K562 (cell line): ENCODE measurements around the gene ADCY9. TPM values are rescaled to one million over a fixed set of nuclear protein-coding genes. Genes with fewer than 3 reads are reported as not detected.

ENCODE experiments used
- ATAC-seq: fragments of 200-7000 bp; cut with Tn5 transposase; 3 replicates; pipeline ENCODE4 v1.9.1; 2020; ENCODE audit warnings: moderate library complexity
- BruUV-seq: library from RNA; stranded (reverse); fragments of 400-500 nt; replicated peaks from 2 replicates; lab custom pipeline; 2021; lab: Mats Ljungman, UMichigan
- CTCF ChIA-PET: fragments of 300-600 bp; formaldehyde crosslinking; extraction: SDS; loops from one replicate; lab custom pipeline; 2021; ENCODE audit warnings: low intra/inter-chr PET ratio; lab: Yijun Ruan, JAX
- POLR2A ChIA-PET: fragments of 300-600, 350-650 bp; sonication (Branson Sonifier 250); formaldehyde crosslinking; extraction: SDS; loops from one replicate; lab custom pipeline; 2021; ENCODE audit warnings: antibody characterized with exemption, inconsistent platforms; lab: Yijun Ruan, JAX
- DNase-seq, 4 experiments: peaks; one replicate each; pipeline versions ENCODE4 v3.0.0 to v3.0.0-alpha.2; 2011 to 2018; ENCODE audit warnings: low spot score in 3 of 4, mixed read lengths in 3 of 4; ENCODE audit errors: extremely low read depth in 1 of 4
- FAIRE-seq: peaks from 2 replicates; lab custom pipeline; 2011; peaks lifted over from hg19 to GRCh38; lab: Jason Lieb, UNC
- H2AFZ ChIP-seq: 2 replicates; pipeline ENCODE4 v1.6.0; 2011; ENCODE audit warnings: low read depth, low read length, control low read depth, inconsistent platforms
- H3K27ac ChIP-seq: fragments of 200-600 bp; 3 replicates; pipeline ENCODE4 v1.8.0; 2011; ENCODE audit warnings: low read depth, mild to moderate bottlenecking, control low read depth, inconsistent platforms, low read length, moderate library complexity, mixed read lengths; ENCODE audit errors: extremely low read depth
- H3K27me3 ChIP-seq, 2 experiments: fragments of 300-600 bp in 1 of 2; 2 replicates in 1 of 2; 3 replicates in 1 of 2; pipeline versions ENCODE4 v1.6.0 to v1.8.0; 2011; ENCODE audit warnings: inconsistent platforms in 2 of 2, low read length in 2 of 2, mild to moderate bottlenecking in 1 of 2, mixed read lengths in 1 of 2, moderate library complexity in 1 of 2; ENCODE audit not compliant: control insufficient read depth in 2 of 2, insufficient read depth in 2 of 2
- H3K36me3 ChIP-seq: fragments of 300-600 bp; 3 replicates; pipeline ENCODE4 v1.8.0; 2011; ENCODE audit warnings: mild to moderate bottlenecking, low read length, inconsistent platforms; ENCODE audit not compliant: control insufficient read depth, insufficient read depth
- H3K4me1 ChIP-seq, 2 experiments: fragments of 200-600 bp in 1 of 2; replicated peaks in 1 of 2; 2 replicates in 1 of 2; 3 replicates in 1 of 2; pipeline versions ENCODE4 v1.5.1 to v1.8.0; 2011; ENCODE audit warnings: inconsistent platforms in 2 of 2, low read length in 2 of 2, mild to moderate bottlenecking in 1 of 2, mixed read lengths in 1 of 2, moderate library complexity in 1 of 2; ENCODE audit not compliant: control insufficient read depth in 2 of 2, insufficient read depth in 2 of 2
- H3K4me2 ChIP-seq: 2 replicates; pipeline ENCODE4 v1.6.1; 2011; ENCODE audit warnings: low read length, control low read depth, inconsistent platforms, mixed read lengths; ENCODE audit not compliant: insufficient read depth
- H3K4me3 ChIP-seq: fragments of 200-600 bp; sonication (generic), shearing (Covaris generic); 2 replicates; pipeline ENCODE4 v1.5.1; 2016; ENCODE audit warnings: control low read depth, inconsistent platforms
- H3K79me2 ChIP-seq: fragments of 200-600 bp; 3 replicates; pipeline ENCODE4 v1.8.0; 2011; ENCODE audit warnings: low read length, inconsistent platforms; ENCODE audit not compliant: control insufficient read depth, insufficient read depth
- H3K9ac ChIP-seq, 2 experiments: 2 replicates each; pipeline versions ENCODE4 v1.6.0 to v1.6.1; 2011; ENCODE audit warnings: low read depth in 2 of 2, low read length in 2 of 2, control low read depth in 1 of 2, inconsistent platforms in 1 of 2, mild to moderate bottlenecking in 1 of 2, mixed read lengths in 1 of 2; ENCODE audit not compliant: insufficient read depth in 1 of 2
- H3K9me1 ChIP-seq: one replicate; pipeline ENCODE4 v1.6.0; 2011; ENCODE audit warnings: inconsistent platforms, mild to moderate bottlenecking, low read length, moderate library complexity; ENCODE audit not compliant: control insufficient read depth, insufficient read depth
- H3K9me3 ChIP-seq: replicated peaks from 2 replicates; pipeline ENCODE4 v1.5.1; 2011; ENCODE audit warnings: low read depth, low read length, inconsistent platforms; ENCODE audit not compliant: control insufficient read depth, insufficient read depth
- H4K20me1 ChIP-seq: replicated peaks from 2 replicates; pipeline ENCODE4 v1.6.1; 2011; ENCODE audit warnings: low read length, inconsistent platforms, mixed read lengths; ENCODE audit not compliant: control insufficient read depth, insufficient read depth
- HNRNPLL ChIP-seq: fragments of 200-400 bp; formaldehyde crosslinking; IDR thresholded peaks from 2 replicates; pipeline ENCODE4 v1.6.1; 2017; ENCODE audit warnings: low read length, low read depth, mild to moderate bottlenecking; ENCODE audit not compliant: poor library complexity, severe bottlenecking
- POLR2G ChIP-seq: fragments of 200-400 bp; formaldehyde crosslinking; IDR thresholded peaks from 2 replicates; pipeline ENCODE4 v1.6.1; 2017; ENCODE audit warnings: low read depth, mild to moderate bottlenecking, antibody characterized with exemption, low read length, moderate library complexity
- SMAD3 ChIP-seq: fragments of 450-650 bp; formaldehyde crosslinking; conservative IDR thresholded peaks from 2 replicates; pipeline ENCODE4 v1.4.0; 2020; ENCODE audit warnings: mild to moderate bottlenecking
- TEAD1 ChIP-seq, 2 experiments: fragments of 450-650 bp in 1 of 2; sonication (generic) in 1 of 2; formaldehyde crosslinking; IDR thresholded peaks; 2 replicates each; pipeline versions ENCODE4 v1.4.0 to v1.8.0; 2020 to 2022; ENCODE audit warnings: mild to moderate bottlenecking in 2 of 2, missing genetic modification reagents in 1 of 2
- ZNF655 ChIP-seq: fragments of 250-450 bp; sonication (Bioruptor Pico); IDR thresholded peaks from 2 replicates; pipeline ENCODE4 v1.5.0; 2021
- WGBS: fragments of 100-300 bp; shearing (Covaris generic); methylation state at CpG from one replicate; pipeline ENCODE4 v1.1.6; 2016; ENCODE audit warnings: low coverage, mixed read lengths; ENCODE audit not compliant: insufficient coverage; ENCODE audit errors: missing lambda C conversion rate; 5-methylcytosine and 5-hydroxymethylcytosine counted together
- in situ Hi-C: fragments of 300-500 bp; cut with MboI; formaldehyde crosslinking; loops from 4 replicates; pipeline ENCODE4 v1.15.0; 2018; ENCODE audit warnings: inconsistent platforms, mixed read lengths
- intact Hi-C: fragments of 100-400 bp; cut with micrococcal nuclease; formaldehyde crosslinking; loops from 2 replicates; pipeline ENCODE4 v1.14.2; 2022
- polyA plus RNA-seq, 8 experiments: library from polyadenylated mRNA; depleted of rRNA in 4 of 8; stranded (reverse) in 5 of 8; unstranded in 3 of 8; fragments of >200 nt; fragmentation: Nextera tagmentation in 2 of 8; fragmentation: Illumina TruSeq in 1 of 8; extraction: Ambion mirVana in 2 of 8; extraction: Trizol in 1 of 8; gene quantifications; 2 replicates each; pipeline versions ENCODE4 v1.2.1 to v1.2.3, GENCODE V29; 2011 to 2014; ENCODE audit warnings: inconsistent platforms in 1 of 8, missing spikeins in 1 of 8
- total RNA-seq, 7 experiments: library from RNA; depleted of rRNA in 6 of 7; stranded (reverse); fragments of >200 nt in 6 of 7; fragmentation: Illumina TruSeq in 2 of 7; extraction: Trizol in 2 of 7; gene quantifications; 2 replicates each; pipeline versions ENCODE4 v1.2.1 to v1.2.3, GENCODE V29; 2011 to 2021; ENCODE audit warnings: low replicate concordance in 1 of 7

The ADCY9 gene
- total and polyA plus RNA-seq, 9 of the 15 experiments (the other 6 are each of a cell fraction or from before 2014, with no cell fraction given): 0.03 to 0.29 (median 0.17) TPM

GRCh38 chr16:3971706-3972105, 144.5 kb downstream of the ADCY9 start:
- ChIA-PET POLR2A (interaction anchor here (0.6 kb wide), 1 partner anchor 317 kb away, joined by 3 read pairs; no protein-coding TSS in a partner anchor), CTCF (no interaction called here)
- Histone ChIP-seq H3K9me3 (no peaks in the 10 kb centered on the region), H3K4me1 (no peaks in the 10 kb centered on the region; a peak in 1 of 5 replicates), H2AFZ (no peak overlapping the region), H3K9ac (no peak overlapping the region), H3K4me2 (no peak overlapping the region), H3K9me1 (no peaks in the 10 kb centered on the region), H3K79me2 (no peaks in the 10 kb centered on the region), H3K27me3 (peaks cover 35 to 74% of the 10 kb centered on the region in 2 experiments), H3K36me3 (no peaks in the 10 kb centered on the region), H4K20me1 (no peaks in the 10 kb centered on the region), H3K27ac (no peak overlapping the region), H3K4me3 (no peak overlapping the region)
- whole genome bisulfite sequencing: 6% methylated on average over 7 of the region's 8 CpGs
- no TSS peak for BruUV-seq
- no peak for ATAC-seq
- no peak for DNase-seq
- in situ Hi-C loops: no loop called here
- no peak for TF ChIP-seq TEAD1 (CRISPR knock-in tag; IDR thresholded peaks at IDR 0.05)
- TF ChIP-seq POLR2G: no peak
- TF ChIP-seq HNRNPLL: no peak
- no peak for TF ChIP-seq ZNF655 (CRISPR knock-in tag)
- TF ChIP-seq SMAD3: no peak
- TF ChIP-seq, all 486 proteins: peak for 0
- intact Hi-C loops: no loop called here
- no peak for FAIRE-seq
